ENCODE data around the gene FBXW8. TPM values are rescaled to one million over a fixed set of nuclear protein-coding genes. Genes with fewer than 3 reads are reported as not detected.
"Not testable (repeated sequence)": the region's sequence is repeated elsewhere in the genome, so short reads cannot be mapped to it uniquely, and the experiment has no call there.

Gene FBXW8
- total RNA-seq, 4 donors from 2014 or later, result 4.7 to 28.9 (median 9.2) TPM

DNA sequence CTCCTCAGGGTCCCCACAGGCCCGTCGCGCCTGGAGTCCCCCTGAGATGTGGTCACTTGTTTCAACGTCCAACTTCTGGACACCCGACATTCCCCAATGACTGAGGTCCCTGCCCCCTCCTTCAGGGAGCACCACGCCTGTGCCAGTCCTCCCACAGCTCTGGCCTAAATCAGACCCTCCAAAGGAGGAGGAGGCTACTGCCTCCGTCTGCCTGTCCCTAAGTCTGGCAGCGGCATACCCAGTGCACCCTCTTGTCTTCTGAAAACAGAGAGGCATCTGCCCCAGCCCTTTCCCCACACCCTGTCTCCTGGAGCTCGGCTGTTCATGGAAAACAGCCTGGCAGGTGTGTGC is 142.3 kb downstream of the FBXW8 start:
- Histone ChIP-seq H3K27ac (peak overlapping the region in 1 of 4 donors; percentile 63), H3K36me3 (no peaks in the 10 kb centered on the region), H3K4me1 (peaks cover 0 to 8% (median 0%) of the 10 kb centered on the region in 4 donors), H3K27me3 (no peaks in the 10 kb centered on the region), H3K9me3 (no peaks in the 10 kb centered on the region), H3K4me3 (no peak overlapping the region)
- no peak for TF ChIP-seq POLR2A (IDR thresholded peaks at IDR 0.05)
- TF ChIP-seq, protein P1, sequence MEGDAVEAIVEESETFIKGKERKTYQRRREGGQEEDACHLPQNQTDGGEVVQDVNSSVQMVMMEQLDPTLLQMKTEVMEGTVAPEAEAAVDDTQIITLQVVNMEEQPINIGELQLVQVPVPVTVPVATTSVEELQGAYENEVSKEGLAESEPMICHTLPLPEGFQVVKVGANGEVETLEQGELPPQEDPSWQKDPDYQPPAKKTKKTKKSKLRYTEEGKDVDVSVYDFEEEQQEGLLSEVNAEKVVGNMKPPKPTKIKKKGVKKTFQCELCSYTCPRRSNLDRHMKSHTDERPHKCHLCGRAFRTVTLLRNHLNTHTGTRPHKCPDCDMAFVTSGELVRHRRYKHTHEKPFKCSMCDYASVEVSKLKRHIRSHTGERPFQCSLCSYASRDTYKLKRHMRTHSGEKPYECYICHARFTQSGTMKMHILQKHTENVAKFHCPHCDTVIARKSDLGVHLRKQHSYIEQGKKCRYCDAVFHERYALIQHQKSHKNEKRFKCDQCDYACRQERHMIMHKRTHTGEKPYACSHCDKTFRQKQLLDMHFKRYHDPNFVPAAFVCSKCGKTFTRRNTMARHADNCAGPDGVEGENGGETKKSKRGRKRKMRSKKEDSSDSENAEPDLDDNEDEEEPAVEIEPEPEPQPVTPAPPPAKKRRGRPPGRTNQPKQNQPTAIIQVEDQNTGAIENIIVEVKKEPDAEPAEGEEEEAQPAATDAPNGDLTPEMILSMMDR (IDR thresholded peaks at IDR 0.05), result no peak
- DNase-seq, result peak in 1 of 3 donors; percentile 20

DNA sequence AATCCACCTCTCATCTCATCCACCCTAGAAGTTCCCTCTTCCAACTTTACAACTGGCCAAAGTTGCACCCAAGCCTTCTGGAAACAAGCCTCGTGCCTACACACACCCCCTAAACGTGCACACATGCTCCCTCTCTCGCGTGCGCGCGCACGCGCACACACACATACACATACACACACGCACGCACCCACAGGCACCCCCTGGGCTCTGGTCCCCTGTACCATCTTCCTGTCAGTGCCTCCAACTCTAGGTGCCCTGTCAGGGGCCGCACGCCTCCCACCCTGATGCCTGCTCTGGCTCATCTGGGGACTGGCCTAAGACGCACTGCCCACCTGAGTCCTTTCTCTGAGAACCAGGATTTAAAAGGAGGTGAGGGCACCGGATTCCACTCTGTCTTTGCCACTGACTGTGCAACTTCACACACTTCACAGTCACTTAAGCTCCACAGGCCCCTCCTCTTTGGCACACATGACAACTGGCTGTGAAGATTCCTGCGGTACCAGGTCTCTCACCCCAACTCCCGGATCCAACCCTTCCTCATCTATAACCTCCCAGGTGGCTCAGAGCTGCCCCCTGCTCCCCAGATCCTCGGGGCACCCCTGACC is 142.9 kb downstream of the FBXW8 start:
- H3K4me1 ChIP-seq, result peaks cover 0 to 1% (median 0%) of the 10 kb centered on the region in 4 donors
- DNase-seq, result no peak
- TF ChIP-seq, protein P1 (IDR thresholded peaks at IDR 0.05), result no peak
- TF ChIP-seq POLR2A (IDR thresholded peaks at IDR 0.05), result no peak
- no peaks in the 10 kb centered on the region for H3K36me3 ChIP-seq
- H3K27me3 ChIP-seq, result no peaks in the 10 kb centered on the region
- peak overlapping the region in 1 of 4 donors; percentile 63 for H3K27ac ChIP-seq
- H3K9me3 ChIP-seq, result no peaks in the 10 kb centered on the region
- H3K4me3 ChIP-seq, result no peak overlapping the region

DNA sequence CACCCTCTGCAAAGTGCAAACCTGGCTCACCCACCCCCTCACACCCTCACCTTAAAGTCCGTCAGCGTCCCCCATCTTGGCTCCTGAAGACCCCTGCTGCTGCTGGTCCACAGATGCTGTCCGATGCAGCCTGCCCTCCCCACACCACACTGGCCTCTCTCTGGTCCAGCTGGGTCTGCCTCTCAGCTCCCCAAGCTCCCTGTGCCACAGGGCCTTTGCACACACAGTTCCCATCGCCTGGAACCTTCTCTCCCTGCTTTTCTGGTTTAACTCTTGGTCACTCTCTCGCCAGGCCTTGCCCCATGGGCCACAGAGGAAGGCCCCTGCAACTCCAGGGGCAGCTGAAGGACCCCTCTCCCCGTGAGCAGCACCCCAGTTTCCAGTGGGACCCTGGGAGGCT is 143.5 kb downstream of the FBXW8 start:
- Histone ChIP-seq H3K9me3 (no peaks in the 10 kb centered on the region), H3K36me3 (no peaks in the 10 kb centered on the region), H3K27me3 (no peaks in the 10 kb centered on the region), H3K27ac (no peak overlapping the region), H3K4me1 (no peaks in the 10 kb centered on the region), H3K4me3 (no peak overlapping the region)
- no peak for DNase-seq
- no peak for TF ChIP-seq POLR2A (IDR thresholded peaks at IDR 0.05)

DNA sequence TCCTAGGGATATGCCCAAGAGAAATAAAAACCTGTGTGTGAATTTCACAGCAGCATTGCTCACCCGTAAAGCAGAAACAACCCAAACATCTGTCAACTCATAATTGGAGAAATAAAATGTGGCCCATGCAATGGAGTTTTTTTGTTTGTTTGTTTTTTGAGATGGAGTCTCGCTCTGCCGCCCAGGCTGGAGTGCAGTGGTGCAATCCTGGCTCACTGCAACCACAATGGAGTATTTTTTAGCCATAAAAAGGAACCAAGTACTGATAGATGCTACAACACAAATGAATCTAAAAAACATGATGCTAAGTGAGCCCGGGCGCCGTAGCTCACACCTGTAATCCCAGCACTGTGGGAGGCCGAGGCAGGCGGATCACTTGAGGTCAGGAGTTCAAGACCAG is 146.9 kb downstream of the FBXW8 start:
- H3K9me3 ChIP-seq, H3K27me3 ChIP-seq, H3K4me3 ChIP-seq, H3K36me3 ChIP-seq, DNase-seq, H3K4me1 ChIP-seq: not testable (repeated sequence)
- H3K27ac ChIP-seq, result peak overlapping the region in 1 of 4 donors; percentile 17

DNA sequence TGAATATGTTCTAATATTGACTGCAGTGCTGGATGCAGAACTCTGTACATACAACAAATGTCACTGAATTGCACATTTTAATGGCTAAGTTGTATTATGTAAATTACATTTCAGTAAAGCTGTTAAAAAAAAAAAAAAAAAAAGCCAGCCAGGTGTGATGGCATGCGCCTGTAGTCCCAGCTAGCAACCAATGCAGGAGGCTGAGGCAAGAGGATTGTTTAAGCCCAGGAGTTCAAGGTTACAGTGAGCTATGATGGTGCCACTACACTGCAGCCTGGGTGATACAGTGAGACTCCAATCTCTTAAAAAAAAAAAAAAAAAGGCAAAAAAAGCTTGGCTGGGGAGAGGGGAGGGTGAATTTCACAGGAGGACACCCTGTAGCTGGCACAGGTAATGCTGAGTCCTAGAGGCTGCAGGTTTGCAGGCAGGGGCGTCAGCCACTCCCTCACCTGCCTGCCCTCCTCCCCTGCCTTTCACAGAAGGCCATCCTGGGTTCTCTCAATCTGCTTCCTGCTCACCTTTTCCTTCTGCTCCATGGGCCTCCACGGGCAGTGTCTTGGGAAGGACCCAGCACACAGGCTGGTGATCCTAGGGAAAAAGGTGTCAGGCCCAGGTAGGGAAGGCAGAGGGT is 147.8 kb downstream of the FBXW8 start:
- DNase-seq, result no peak
- no peaks in the 10 kb centered on the region for H3K27me3 ChIP-seq
- no peak overlapping the region for H3K27ac ChIP-seq
- no peaks in the 10 kb centered on the region for H3K9me3 ChIP-seq
- no peaks in the 10 kb centered on the region for H3K36me3 ChIP-seq
- TF ChIP-seq POLR2A (IDR thresholded peaks at IDR 0.05), result no peak
- TF ChIP-seq, protein P1 (IDR thresholded peaks at IDR 0.05), result no peak
- no peak overlapping the region for H3K4me3 ChIP-seq
- peaks cover 0 to 9% (median 3%) of the 10 kb centered on the region in 4 donors for H3K4me1 ChIP-seq

DNA sequence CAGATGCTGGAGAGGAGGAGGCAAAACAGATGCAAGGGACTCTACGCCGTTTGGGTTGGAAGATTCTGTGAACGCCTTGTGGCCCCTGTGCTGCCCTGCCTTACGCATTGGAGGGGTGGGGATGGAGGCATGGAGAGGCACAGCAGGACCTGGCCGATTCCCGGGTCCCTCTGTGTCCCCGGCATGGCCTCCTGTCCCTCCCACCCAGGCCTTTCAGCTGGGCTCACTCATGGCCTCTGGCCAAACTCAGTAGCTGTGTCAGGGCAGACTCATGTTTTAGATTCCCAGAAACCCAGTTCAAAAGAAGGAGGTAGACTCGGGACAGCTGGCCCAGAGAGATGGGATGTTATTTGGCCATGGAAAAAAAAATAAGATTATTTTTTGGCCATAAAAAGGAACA is 148.4 kb downstream of the FBXW8 start:
- Histone ChIP-seq H3K36me3 (no peaks in the 10 kb centered on the region), H3K9me3 (no peaks in the 10 kb centered on the region), H3K4me3 (no peak overlapping the region), H3K4me1 (peaks cover 0 to 11% (median 3%) of the 10 kb centered on the region in 4 donors), H3K27ac (no peak overlapping the region), H3K27me3 (no peaks in the 10 kb centered on the region)
- TF ChIP-seq, protein P1 (IDR thresholded peaks at IDR 0.05), result no peak
- no peak for TF ChIP-seq POLR2A (IDR thresholded peaks at IDR 0.05)
- no peak for DNase-seq
